Posterior cingulate gyrus (tissue), 11 donors: ENCODE results near the gene TOX4.
"Not testable (repeated sequence)": the region's sequence is repeated elsewhere in the genome, so short reads cannot be mapped to it uniquely, and the experiment has no call there.

Source experiments
- DNase-seq, 10 donors: peaks; one replicate each; pipeline versions ENCODE4 v3.0.0 to v3.0.0-alpha.2; 2020 to 2021; ENCODE audit warnings: mixed read lengths in 3 of 10
- intact Hi-C: fragments of 100-400 bp; cut with DNase I; formaldehyde crosslinking; loops from one replicate; pipeline ENCODE4 v1.15.1; 2023

Gene TOX4

DNA sequence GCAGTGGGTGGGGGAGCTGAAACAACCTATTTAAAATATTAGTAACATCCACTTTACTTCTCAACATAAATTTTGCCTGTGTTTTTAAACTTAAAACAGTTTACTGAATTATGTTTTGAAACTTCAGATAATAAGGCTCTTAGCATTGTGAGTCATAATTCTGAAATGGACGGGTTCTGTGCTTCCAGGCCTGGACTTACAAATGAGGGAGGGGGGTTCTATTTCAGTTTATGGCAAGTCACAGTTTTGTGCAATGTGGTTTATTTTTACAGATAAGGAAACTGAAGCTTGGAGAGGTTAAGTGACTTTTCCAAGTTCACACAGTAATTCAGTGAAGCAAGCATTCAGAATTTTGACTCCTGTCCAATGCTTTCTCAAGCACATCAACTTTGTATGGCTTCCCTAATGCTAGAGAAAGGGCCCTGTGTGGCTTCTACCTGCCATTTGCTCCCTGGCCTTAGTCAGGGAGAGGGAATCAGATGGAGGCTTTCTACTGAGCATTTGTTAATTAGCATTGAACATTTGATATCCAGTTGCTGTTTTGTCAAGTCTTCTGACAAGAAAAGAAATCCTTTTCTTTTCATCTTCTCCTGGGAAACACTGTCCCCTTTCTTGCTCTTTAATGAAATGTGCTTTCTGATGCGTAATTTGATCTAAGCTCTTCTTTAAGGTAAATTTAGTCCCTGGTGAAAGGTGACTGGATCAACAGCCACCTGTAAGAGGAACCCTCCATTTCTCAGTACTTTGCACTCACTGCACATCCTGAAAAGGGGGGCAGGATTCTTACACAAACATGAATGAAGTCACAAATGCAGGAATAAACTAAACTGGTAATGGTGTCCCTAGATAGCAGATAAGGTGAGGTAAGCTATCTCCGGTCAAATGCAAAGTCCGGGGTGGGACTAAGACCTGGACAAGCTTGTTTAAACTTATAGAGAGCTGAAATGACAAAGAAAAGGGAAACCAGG lies 51.7 kb downstream of the TOX4 start:
- intact Hi-C loops, result no loop called here

DNA sequence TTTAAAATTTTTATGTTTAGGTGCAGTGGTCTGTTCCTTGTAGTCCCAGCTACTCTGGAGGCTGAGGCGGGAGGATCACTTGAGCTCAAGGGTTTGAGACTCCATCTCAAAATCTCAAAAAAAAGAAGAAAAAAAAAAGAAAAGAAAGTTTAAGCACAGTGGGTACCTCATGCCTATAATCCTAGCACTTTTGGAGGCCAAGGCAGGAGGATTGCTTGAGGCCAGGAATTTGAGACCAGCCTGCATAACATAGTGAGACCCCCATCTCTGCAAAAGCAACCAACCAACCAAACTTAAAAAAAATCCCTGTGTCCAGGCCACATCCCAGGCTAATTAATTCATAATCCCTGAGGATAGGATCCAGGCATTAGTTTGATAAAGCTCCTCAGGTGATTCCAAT lies 52.5 kb downstream of the TOX4 start:
- intact Hi-C loops, result no loop called here
- DNase-seq, result no peak

More for the DNA sequence above, 51.7 kb downstream of the TOX4 start:
- no peak for DNase-seq

DNA sequence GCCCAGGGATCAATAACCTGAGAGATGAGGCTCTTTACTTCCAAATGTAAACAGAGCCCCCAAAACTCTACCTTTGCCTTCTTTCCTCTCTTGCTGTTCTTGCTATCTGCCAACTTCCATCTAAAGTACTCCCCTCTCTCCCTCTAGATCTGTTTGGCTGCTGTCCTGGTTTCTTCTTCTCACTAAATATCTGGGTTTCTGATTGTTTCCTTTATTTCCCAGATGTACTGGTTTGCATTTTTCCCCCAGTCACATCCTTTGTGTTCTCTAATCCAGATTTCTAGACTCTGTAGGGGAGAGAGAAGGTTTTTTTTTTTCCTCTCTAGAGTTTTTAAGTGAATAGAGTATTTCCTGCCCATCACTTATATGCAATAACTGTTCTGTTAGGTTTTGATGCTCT lies 56.3 kb downstream of the TOX4 start:
- intact Hi-C loops, result no loop called here
- DNase-seq, result no peak

DNA sequence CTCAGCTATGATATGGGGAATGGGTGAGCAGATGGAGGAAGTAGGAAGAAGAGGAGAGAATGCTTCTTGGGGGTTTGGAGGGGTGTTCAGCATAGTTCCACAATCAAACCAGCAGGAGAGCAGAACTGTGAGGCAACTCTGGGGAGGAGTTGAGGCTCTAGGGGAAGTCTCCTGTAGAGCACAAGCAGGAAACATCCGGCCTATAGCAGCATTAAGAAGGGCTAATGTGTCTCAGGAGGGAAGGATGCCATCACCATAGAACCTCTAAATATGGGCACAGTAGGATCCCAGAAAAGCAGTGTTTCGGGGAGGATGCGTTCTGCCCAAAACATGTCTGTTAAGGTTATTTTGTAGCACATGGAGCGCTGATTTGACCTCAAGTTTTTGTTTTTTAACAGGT lies 57.6 kb downstream of the TOX4 start:
- intact Hi-C loops, result no loop called here
- no peak for DNase-seq

DNA sequence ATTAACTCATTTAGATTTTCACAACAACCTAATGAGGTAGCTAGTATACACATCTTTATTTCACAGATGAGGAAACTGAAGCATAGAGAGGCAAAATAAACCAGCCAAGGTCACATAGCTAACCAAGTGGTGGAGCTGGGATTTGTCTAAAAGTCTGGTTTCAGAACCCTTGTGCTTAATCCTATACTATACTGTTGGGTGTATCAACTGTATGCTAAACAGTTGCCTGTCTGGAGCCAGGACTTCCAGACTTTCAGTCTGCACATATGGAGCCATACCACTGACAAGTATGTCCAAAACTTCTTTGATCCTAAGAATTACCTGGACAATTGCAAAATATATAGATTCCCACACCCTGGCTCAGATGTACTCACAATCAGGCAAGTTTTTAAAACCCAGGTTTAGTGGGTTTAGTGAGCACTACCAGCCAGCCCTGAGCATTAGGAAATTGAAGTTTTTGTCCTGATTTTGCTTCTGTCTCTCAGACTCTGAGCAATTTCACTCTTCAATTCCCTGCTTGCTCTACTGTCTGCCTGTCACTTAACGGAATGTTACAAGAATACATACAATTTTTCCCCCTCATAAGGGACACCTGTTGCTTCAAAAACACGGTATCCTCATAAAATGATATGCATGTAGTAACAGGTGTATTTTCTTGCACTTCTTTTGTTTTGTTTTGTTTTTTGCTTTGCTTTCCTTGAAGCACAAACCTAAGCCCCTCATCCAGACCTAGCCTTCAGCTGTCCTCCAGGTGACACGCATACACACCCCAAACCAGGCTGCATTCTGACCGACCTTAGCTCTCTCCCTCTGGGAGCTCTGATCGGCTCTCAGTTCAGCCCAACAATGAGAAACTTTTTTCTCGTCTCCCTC lies 58.8 kb downstream of the TOX4 start:
- intact Hi-C loops, result no loop called here
- no peak for DNase-seq

DNA sequence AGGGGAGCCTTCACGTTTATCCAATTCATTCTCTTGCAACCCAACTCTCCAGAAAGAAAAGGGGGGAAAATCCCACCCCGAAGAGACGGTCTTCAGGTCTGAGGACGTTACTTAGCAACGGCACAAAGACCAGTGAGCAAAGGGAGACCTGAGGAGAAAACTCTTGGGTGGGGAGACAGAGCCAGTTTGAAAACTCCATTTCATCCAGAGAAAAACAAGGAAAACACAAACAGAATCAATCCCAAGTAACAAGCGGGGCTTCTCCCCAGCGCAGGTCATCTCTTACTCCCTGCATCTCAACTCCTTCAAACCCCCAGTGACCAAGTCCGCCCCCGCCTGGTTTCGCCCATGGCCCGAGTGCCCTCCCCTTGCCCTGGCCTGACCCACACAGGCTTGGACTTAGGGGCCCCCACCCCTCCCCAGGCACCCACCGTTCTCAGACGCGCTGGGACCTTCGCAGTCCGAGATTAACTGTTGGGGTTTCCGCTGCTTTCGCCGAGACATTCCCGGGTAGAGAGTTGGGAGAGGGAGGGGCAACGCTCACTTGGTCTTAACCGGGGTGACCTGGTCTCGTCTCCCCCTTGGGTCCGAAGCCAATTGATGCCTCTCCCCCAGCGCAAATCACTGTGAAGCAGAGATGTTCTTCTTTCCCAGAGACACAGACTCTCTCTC lies 59.6 kb downstream of the TOX4 start:
- intact Hi-C loops, result no loop called here
- no peak for DNase-seq

DNA sequence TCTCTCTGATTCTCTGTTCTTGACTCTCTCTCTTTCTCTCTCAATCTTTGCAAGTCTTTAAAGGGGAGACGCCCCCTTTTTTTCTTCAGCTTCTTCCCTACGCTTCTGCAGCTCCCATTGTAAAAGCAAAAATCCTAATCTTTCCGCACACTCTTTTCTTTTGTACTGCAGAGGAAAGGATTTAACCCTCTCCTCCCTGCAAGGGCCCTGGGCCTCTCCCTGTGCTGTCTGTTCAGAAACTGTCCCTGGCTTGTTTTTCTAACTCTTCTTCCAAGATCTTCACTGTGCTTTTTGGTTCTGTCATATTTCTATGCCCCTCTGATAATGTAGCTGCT lies 60.1 kb downstream of the TOX4 start:
- intact Hi-C loops, result no loop called here
- no peak for DNase-seq

DNA sequence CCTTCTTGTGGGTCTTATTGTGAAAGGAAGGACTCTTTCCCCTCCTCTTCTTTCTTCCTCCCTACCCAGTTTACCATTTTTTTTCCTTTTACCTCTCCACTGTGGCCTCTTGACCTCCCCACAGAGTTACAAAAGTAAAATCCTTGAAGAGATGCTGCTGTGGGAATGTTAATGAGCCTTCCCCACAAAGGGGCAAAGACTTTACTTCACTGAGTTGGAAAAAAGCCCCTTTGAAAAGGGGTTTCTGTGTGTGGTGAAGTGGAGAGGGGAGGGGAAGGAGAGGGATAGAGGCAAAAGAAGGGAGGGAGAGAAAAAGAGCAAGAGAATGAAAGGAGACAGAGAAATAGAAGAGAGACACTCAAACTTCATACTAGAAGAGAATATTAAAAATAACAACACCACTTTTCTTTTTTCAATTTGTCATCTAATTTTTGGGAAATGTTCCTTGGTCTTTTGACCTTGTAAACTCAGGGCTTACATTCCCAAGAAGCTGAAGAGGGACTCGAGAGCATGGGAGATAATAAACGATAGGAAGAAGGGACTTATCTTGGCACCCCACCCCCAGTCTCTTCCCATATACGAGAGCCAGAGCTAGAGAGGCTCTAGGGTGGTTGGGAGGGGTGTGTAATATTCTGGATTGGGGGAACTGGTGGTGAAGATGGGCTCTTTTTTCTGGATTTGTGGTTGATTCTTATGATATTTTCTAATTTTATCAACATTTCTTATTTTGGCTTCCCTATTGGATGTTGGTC lies 62.4 kb downstream of the TOX4 start:
- intact Hi-C loops, result loop anchor here (1.0 kb wide), 1 partner anchor 18 kb away; no protein-coding TSS in a partner anchor
- no peak for DNase-seq

DNA sequence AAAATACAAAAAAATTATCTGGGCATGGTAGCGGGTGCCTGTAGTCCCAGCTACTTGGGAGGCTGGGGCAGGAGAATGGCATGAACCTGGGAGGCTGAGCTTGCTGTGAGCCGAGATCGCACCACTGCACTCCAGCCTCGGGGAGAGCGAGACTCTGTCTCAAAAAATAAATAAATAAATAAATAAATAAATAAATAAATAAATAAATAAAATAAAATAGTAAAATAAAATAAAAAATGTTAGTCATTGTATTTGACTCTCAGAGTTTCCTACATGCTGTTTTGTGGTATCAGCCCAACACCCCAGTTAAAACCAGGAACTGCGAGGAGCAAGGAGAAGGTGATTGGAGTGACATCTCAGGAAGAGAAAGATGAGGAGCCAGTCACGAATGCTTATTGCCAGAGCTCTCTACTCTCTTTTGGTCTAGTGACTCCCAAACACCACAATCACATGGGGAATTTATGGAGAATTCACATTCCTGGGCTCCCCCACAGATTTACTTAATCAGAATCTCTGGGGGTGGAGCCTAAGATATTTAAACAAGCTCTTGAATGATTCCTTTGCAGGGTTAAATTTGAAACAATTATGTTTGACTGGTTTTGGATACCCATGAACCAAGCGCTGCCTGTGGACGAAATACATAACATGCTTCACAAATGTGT lies 64.5 kb downstream of the TOX4 start:
- intact Hi-C loops, result no loop called here
- DNase-seq, result no peak

DNA sequence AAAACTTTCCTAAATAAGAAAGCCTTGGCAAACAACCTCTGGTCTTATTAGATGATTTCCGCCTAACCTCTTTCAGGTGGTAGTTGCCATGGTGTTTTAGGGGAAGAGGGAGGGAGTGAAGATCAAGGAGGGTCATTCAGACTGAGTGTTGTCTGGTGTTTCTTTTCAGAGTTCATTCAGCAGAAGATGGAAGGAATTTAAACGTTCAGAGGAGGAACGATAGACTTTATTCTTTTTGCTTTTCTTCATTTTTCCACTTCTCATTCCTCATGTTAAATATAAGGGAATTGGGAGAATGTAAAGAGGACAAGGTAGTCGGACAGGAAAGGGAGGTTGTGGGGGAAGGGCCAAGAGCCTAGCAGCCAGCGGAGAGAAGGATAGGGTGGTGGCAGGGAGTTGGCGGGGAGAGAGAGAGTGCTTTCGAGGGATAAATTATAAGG lies 66.5 kb downstream of the TOX4 start:
- intact Hi-C loops, result no loop called here
- no peak for DNase-seq

DNA sequence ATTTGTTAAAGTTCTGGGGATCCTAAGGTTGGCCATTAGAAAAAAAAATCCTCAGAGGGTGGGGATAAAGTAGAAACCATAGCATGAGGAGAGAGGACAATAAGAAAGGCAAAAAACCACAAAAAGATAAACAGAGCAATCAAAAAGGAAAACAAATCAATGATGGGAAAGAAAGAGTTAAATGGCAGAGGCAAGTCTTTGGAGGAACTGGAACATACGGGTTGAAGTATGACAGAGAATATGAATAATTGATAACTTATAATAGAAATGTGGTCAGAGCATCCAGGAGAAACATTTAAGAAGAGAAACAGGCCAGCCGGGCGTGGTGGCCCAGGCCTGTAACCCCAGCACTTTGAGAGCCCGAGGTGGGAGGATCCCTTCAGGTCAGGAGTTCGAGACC lies 67.0 kb downstream of the TOX4 start:
- no peak for DNase-seq
- intact Hi-C loops, result no loop called here

DNA sequence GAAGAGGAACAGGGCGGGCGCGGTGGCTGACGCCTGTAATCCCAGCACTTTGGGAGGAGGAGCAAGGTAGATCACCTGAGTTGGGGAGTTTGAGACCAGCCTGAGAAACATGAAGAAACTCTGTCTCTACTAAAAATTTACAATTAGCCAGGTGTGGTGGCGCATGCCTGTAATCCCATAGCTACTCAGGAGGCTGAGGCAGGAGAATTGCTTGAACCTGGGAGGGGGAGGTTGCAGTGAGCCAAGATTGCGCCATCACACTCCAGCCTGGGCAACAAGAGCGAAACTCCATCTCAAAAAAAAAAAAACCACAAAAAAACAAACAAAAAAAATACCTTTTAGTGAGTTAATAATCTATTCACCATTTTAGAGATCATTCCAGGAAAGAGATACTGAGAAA lies 67.6 kb downstream of the TOX4 start:
- not testable (repeated sequence) for DNase-seq

More for the DNA sequence above, 67.6 kb downstream of the TOX4 start:
- intact Hi-C loops, result not testable (repeated sequence)
